ENCODE data around the gene PDE1C. TPM values are rescaled to one million over a fixed set of nuclear protein-coding genes. Genes with fewer than 3 reads are reported as not detected.

Gene PDE1C
- total and polyA plus RNA-seq, 7 experiments from 2014 or later, result 0.21 TPM; not detected in 6

DNA sequence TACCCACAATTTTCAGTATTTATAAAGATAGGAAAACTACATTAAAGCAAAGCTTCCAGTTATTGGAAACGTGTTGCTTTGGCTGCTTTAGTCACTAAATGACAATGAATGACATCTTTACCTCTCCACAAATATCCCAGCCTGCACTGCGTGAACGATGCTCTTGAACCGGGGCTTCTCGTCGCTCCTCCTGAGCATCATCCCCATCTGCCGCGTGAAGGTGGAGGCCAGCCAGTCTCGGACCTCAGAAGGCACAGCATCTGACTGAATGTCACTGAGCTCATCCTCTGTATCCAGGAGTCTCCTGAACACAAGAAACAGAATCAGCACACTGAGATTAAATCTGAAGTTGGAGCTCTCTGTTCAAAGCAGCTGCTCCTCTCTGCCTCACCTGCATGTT, 191.3 kb downstream of the PDE1C start:
- ChIA-PET CTCF (no interaction called here), POLR2A (no interaction called here)
- Histone ChIP-seq H3K4me1 (ENCODE audit: control insufficient read depth in 2 of 2, insufficient read depth in 2 of 2, low read length in 2 of 2) (no peaks in the 10 kb centered on the region), H3K36me3 (ENCODE audit: control insufficient read depth in 2 of 3, insufficient read depth in 3 of 3, low read length in 3 of 3) (no peaks in the 10 kb centered on the region), H3K27me3 (ENCODE audit: control insufficient read depth in 2 of 2, insufficient read depth in 2 of 2, low read length in 2 of 2) (no peaks in the 10 kb centered on the region), H3K9me3 (ENCODE audit: control insufficient read depth in 2 of 3, low read length in 3 of 3) (no peaks in the 10 kb centered on the region), H3K27ac (ENCODE audit: low read depth, low read length) (no peak overlapping the region), H3K4me3 (ENCODE audit: low read length) (no peak overlapping the region)
- intact Hi-C loops (cut with micrococcal nuclease), result no loop called here
- Mint-ChIP-seq H3K27me3 (no peaks in the 10 kb centered on the region), H3K4me3 (no peak overlapping the region), H3K27ac (no peak overlapping the region), H3K9me3 (peaks cover 0 to 11% (median 2%) of the 10 kb centered on the region in 11 donors), H3K36me3 (no peaks in the 10 kb centered on the region), H3K4me1 (peaks cover 0 to 4% (median 0%) of the 10 kb centered on the region in 7 donors)
- no peak for ATAC-seq
- DNase-seq, result no peak

DNA sequence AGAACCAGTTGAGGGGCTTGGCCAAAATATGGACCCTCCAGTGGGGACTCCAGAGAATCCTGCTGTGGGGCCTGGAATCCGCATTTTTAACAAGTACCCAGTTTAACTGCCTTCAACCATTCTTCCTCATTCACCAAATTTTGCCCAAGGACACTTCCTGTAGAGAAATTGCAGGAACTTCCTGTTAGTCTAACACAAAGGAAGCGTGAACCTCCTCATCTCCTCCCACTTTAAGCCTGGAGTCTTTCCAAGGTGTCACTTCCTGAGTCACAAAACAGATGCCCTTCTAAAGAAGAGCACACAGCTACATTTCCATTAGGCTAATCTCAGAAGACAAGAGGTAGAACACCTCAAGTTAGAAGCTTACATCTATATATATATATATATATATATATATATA, 194.8 kb downstream of the PDE1C start:
- H3K36me3 Mint-ChIP-seq, result no peaks in the 10 kb centered on the region
- intact Hi-C loops (cut with micrococcal nuclease), result no loop called here
- Histone ChIP-seq H3K9me3 (ENCODE audit: control insufficient read depth in 2 of 3, low read length in 3 of 3) (no peaks in the 10 kb centered on the region), H3K4me1 (ENCODE audit: control insufficient read depth in 2 of 2, insufficient read depth in 2 of 2, low read length in 2 of 2) (no peaks in the 10 kb centered on the region), H3K27me3 (ENCODE audit: control insufficient read depth in 2 of 2, insufficient read depth in 2 of 2, low read length in 2 of 2) (no peaks in the 10 kb centered on the region), H3K36me3 (ENCODE audit: control insufficient read depth in 2 of 3, insufficient read depth in 3 of 3, low read length in 3 of 3) (no peaks in the 10 kb centered on the region), H3K27ac (ENCODE audit: low read depth, low read length) (no peak overlapping the region), H3K4me3 (ENCODE audit: low read length) (no peak overlapping the region)
- H3K4me3 Mint-ChIP-seq, result no peak overlapping the region
- ATAC-seq (no peak), DNase-seq (no peak)
- no peaks in the 10 kb centered on the region for H3K27me3 Mint-ChIP-seq
- ChIA-PET CTCF (no interaction called here), POLR2A (no interaction called here)
- H3K4me1 Mint-ChIP-seq, result peaks cover 0 to 4% (median 0%) of the 10 kb centered on the region in 7 donors
- no peak overlapping the region for H3K27ac Mint-ChIP-seq
- H3K9me3 Mint-ChIP-seq, result peaks cover 0 to 6% (median 2%) of the 10 kb centered on the region in 11 donors

- peaks cover 0 to 4% (median 0%) of the 10 kb centered on the region in 7 donors for H3K4me1 Mint-ChIP-seq
- no peaks in the 10 kb centered on the region for H3K27me3 Mint-ChIP-seq
- H3K9me3 Mint-ChIP-seq, result peaks cover 0 to 9% (median 0%) of the 10 kb centered on the region in 11 donors
- POLR2A ChIA-PET, result no interaction called here
- intact Hi-C loops (cut with micrococcal nuclease), result no loop called here
- H3K4me3 ChIP-seq (ENCODE audit: low read length), result no peak overlapping the region
- CTCF ChIA-PET, result no interaction called here
- H3K36me3 ChIP-seq (ENCODE audit: control insufficient read depth in 2 of 3, insufficient read depth in 3 of 3, low read length in 3 of 3), result no peaks in the 10 kb centered on the region
- no peak overlapping the region for H3K4me3 Mint-ChIP-seq
- no peaks in the 10 kb centered on the region for H3K27me3 ChIP-seq (ENCODE audit: control insufficient read depth in 2 of 2, insufficient read depth in 2 of 2, low read length in 2 of 2)
- H3K9me3 ChIP-seq (ENCODE audit: control insufficient read depth in 2 of 3, low read length in 3 of 3), result no peaks in the 10 kb centered on the region
- H3K27ac ChIP-seq (ENCODE audit: low read depth, low read length), result no peak overlapping the region
- no peak overlapping the region for H3K27ac Mint-ChIP-seq
- ATAC-seq (no peak), DNase-seq (no peak)
- no peaks in the 10 kb centered on the region for H3K36me3 Mint-ChIP-seq
- H3K4me1 ChIP-seq (ENCODE audit: control insufficient read depth in 2 of 2, insufficient read depth in 2 of 2, low read length in 2 of 2), result no peaks in the 10 kb centered on the region
These were observed 195.4 kb downstream of the PDE1C start for GRCh38 chr7:31874631-31875386.

- Mint-ChIP-seq H3K27ac (no peak overlapping the region), H3K4me3 (no peak overlapping the region), H3K36me3 (no peaks in the 10 kb centered on the region), H3K4me1 (peaks cover 0 to 4% (median 0%) of the 10 kb centered on the region in 7 donors), H3K9me3 (peaks cover 0 to 17% (median 2%) of the 10 kb centered on the region in 11 donors), H3K27me3 (no peaks in the 10 kb centered on the region)
- H3K36me3 ChIP-seq (ENCODE audit: control insufficient read depth in 2 of 3, insufficient read depth in 3 of 3, low read length in 3 of 3), result no peaks in the 10 kb centered on the region
- H3K27ac ChIP-seq (ENCODE audit: low read depth, low read length), result no peak overlapping the region
- H3K4me3 ChIP-seq (ENCODE audit: low read length), result no peak overlapping the region
- DNase-seq, result no peak
- CTCF ChIA-PET, result no interaction called here
- H3K27me3 ChIP-seq (ENCODE audit: control insufficient read depth in 2 of 2, insufficient read depth in 2 of 2, low read length in 2 of 2), result no peaks in the 10 kb centered on the region
- POLR2A ChIA-PET, result no interaction called here
- ATAC-seq, result no peak
- H3K4me1 ChIP-seq (ENCODE audit: control insufficient read depth in 2 of 2, insufficient read depth in 2 of 2, low read length in 2 of 2), result no peaks in the 10 kb centered on the region
- intact Hi-C loops (cut with micrococcal nuclease), result no loop called here
- no peaks in the 10 kb centered on the region for H3K9me3 ChIP-seq (ENCODE audit: control insufficient read depth in 2 of 3, low read length in 3 of 3)
These were observed 196.2 kb downstream of the PDE1C start for GRCh38 chr7:31873816-31874597.

GRCh38 chr7:31872545-31873370, 197.4 kb downstream of the PDE1C start:
- DNase-seq, result no peak
- Histone ChIP-seq H3K27me3 (ENCODE audit: control insufficient read depth in 2 of 2, insufficient read depth in 2 of 2, low read length in 2 of 2) (no peaks in the 10 kb centered on the region), H3K27ac (ENCODE audit: low read depth, low read length) (no peak overlapping the region), H3K4me1 (ENCODE audit: control insufficient read depth in 2 of 2, insufficient read depth in 2 of 2, low read length in 2 of 2) (no peaks in the 10 kb centered on the region), H3K9me3 (ENCODE audit: control insufficient read depth in 2 of 3, low read length in 3 of 3) (peaks cover 0 to 8% (median 0%) of the 10 kb centered on the region in 3 experiments), H3K4me3 (ENCODE audit: low read length) (no peak overlapping the region), H3K36me3 (ENCODE audit: control insufficient read depth in 2 of 3, insufficient read depth in 3 of 3, low read length in 3 of 3) (no peaks in the 10 kb centered on the region)
- no peak overlapping the region for H3K27ac Mint-ChIP-seq
- H3K4me3 Mint-ChIP-seq, result no peak overlapping the region
- no peaks in the 10 kb centered on the region for H3K36me3 Mint-ChIP-seq
- intact Hi-C loops (cut with micrococcal nuclease), result no loop called here
- peaks cover 2 to 30% (median 10%) of the 10 kb centered on the region in 11 donors for H3K9me3 Mint-ChIP-seq
- H3K27me3 Mint-ChIP-seq, result no peaks in the 10 kb centered on the region
- ChIA-PET POLR2A (no interaction called here), CTCF (no interaction called here)
- no peak for ATAC-seq
- H3K4me1 Mint-ChIP-seq, result peaks cover 0 to 4% (median 0%) of the 10 kb centered on the region in 7 donors

GRCh38 chr7:31864646-31865045, 205.6 kb downstream of the PDE1C start:
- peaks cover 0 to 13% (median 0%) of the 10 kb centered on the region in 3 experiments for H3K9me3 ChIP-seq (ENCODE audit: control insufficient read depth in 2 of 3, low read length in 3 of 3)
- H3K27me3 Mint-ChIP-seq, result no peaks in the 10 kb centered on the region
- no peak overlapping the region for H3K4me3 ChIP-seq (ENCODE audit: low read length)
- DNase-seq, result no peak
- POLR2A ChIA-PET, result no interaction called here
- H3K36me3 Mint-ChIP-seq, result no peaks in the 10 kb centered on the region
- no peak overlapping the region for H3K4me3 Mint-ChIP-seq
- CTCF ChIA-PET, result no interaction called here
- H3K36me3 ChIP-seq (ENCODE audit: control insufficient read depth in 2 of 3, insufficient read depth in 3 of 3, low read length in 3 of 3), result no peaks in the 10 kb centered on the region
- no peaks in the 10 kb centered on the region for H3K27me3 ChIP-seq (ENCODE audit: control insufficient read depth in 2 of 2, insufficient read depth in 2 of 2, low read length in 2 of 2)
- no peak for ATAC-seq
- no peak overlapping the region for H3K27ac ChIP-seq (ENCODE audit: low read depth, low read length)
- intact Hi-C loops (cut with micrococcal nuclease), result no loop called here
- no peak overlapping the region for H3K27ac Mint-ChIP-seq
- H3K4me1 Mint-ChIP-seq, result no peaks in the 10 kb centered on the region
- no peaks in the 10 kb centered on the region for H3K4me1 ChIP-seq (ENCODE audit: control insufficient read depth in 2 of 2, insufficient read depth in 2 of 2, low read length in 2 of 2)
- peaks cover 4 to 30% (median 9%) of the 10 kb centered on the region in 11 donors for H3K9me3 Mint-ChIP-seq

All from naive thymus-derived CD4-positive, alpha-beta T cell (primary cell).